ENCODE results near the gene C6orf136. TPM values are rescaled to one million over a fixed set of nuclear protein-coding genes. Genes with fewer than 3 reads are reported as not detected.
"Not testable (repeated sequence)": the region's sequence is repeated elsewhere in the genome, so short reads cannot be mapped to it uniquely, and the experiment has no call there.

Gene C6orf136
- total and polyA plus RNA-seq, 5 donors = 37.9 to 53.0 (median 46.3) TPM

DNA sequence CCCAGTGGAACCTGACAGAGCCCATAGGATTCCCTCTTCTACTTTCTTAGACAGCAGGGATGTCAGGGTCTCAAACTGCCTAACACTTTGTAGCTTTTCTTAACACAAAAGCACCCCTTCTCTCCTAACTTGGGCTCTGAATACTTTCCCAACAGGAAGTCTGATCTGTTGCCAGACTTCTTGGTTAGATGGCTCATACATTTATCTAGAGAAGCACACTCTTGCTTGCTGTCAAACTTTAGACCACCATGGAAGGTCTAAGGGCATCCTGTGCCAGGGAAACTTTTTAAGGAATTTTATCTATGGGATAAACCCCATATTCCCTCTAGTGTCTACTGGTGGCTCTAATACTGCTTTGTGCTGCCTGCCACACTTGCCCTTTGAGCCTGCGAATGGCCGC is 3.3 kb upstream of the C6orf136 start:
- Histone ChIP-seq H3K4me1 (ENCODE audit: control insufficient read depth, insufficient read depth, low read length) (no peaks in the 10 kb centered on the region), H3K4me3 (ENCODE audit: low read length) (no peak overlapping the region), H3K27ac (ENCODE audit: low read length) (no peak overlapping the region), H3K9me3 (ENCODE audit: control insufficient read depth, low read length) (no peaks in the 10 kb centered on the region), H3K27me3 (ENCODE audit: control insufficient read depth, insufficient read depth) (no peaks in the 10 kb centered on the region)
- DNase-seq (no peak), ATAC-seq (no peak)
- intact Hi-C loops (cut with DNase I) = no loop called here
- 100% methylated on average over 2 of the region's 2 CpGs for WGBS

- intact Hi-C loops (cut with DNase I) = no loop called here
- Histone ChIP-seq H3K27me3 (ENCODE audit: control insufficient read depth, insufficient read depth) (no peaks in the 10 kb centered on the region), H3K4me1 (ENCODE audit: control insufficient read depth, insufficient read depth, low read length) (no peaks in the 10 kb centered on the region), H3K4me3 (ENCODE audit: low read length) (no peak overlapping the region), H3K27ac (ENCODE audit: low read length) (no peak overlapping the region), H3K9me3 (ENCODE audit: control insufficient read depth, low read length) (no peaks in the 10 kb centered on the region)
- ATAC-seq (no peak), DNase-seq (no peak)
- WGBS = 82% methylated on average over 5 of the region's 5 CpGs
These were observed 2.2 kb upstream of the C6orf136 start for GRCh38 chr6:30644769-30645168.

DNA sequence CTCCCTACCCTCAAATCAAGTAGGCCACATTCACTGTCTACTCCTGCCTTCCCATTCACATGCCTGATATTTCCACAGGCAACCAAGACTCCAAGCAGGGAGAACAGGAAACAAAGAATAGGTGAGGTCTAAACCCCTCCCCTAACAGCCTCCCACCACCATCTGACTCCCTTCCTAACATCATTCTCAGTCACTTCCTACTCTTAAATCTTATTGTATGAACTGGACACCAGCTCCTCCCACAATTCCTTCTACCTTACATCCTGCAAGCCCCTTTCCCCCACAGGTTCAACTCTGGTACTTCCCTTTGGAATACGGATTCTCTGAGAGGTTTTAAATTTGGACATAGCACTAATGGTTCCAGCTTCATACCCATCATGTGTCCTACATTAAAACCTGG is 944 bp upstream of the C6orf136 start:
- H3K4me3 ChIP-seq (ENCODE audit: low read length) = no peak overlapping the region
- H3K27me3 ChIP-seq (ENCODE audit: control insufficient read depth, insufficient read depth) = no peaks in the 10 kb centered on the region
- 71% methylated on average over 1 of the region's 1 CpG for WGBS
- H3K4me1 ChIP-seq (ENCODE audit: control insufficient read depth, insufficient read depth, low read length) = no peaks in the 10 kb centered on the region
- ATAC-seq = no peak
- no peaks in the 10 kb centered on the region for H3K9me3 ChIP-seq (ENCODE audit: control insufficient read depth, low read length)
- H3K27ac ChIP-seq (ENCODE audit: low read length) = no peak overlapping the region
- intact Hi-C loops (cut with DNase I) = no loop called here
- DNase-seq = no peak

GRCh38 chr6:30647242-30648116 is 546 bp downstream of the C6orf136 start:
- H3K27ac ChIP-seq (ENCODE audit: low read length) = peak overlapping the region; percentile 81
- no peaks in the 10 kb centered on the region for H3K27me3 ChIP-seq (ENCODE audit: control insufficient read depth, insufficient read depth)
- WGBS = under 1% methylated on average over 78 of the region's 78 CpGs
- intact Hi-C loops (cut with DNase I) = no loop called here
- H3K4me1 ChIP-seq (ENCODE audit: control insufficient read depth, insufficient read depth, low read length) = no peaks in the 10 kb centered on the region
- peak overlapping the region; percentile 73 for H3K4me3 ChIP-seq (ENCODE audit: low read length)
- ATAC-seq (peak; percentile 86 to 87), DNase-seq (peak; percentile 79 to 91 (median 91))
- H3K9me3 ChIP-seq (ENCODE audit: control insufficient read depth, low read length) = no peaks in the 10 kb centered on the region

GRCh38 chr6:30651143-30651542 is 4.2 kb downstream of the C6orf136 start:
- Histone ChIP-seq H3K27me3 (ENCODE audit: control insufficient read depth, insufficient read depth) (no peaks in the 10 kb centered on the region), H3K9me3 (ENCODE audit: control insufficient read depth, low read length) (no peaks in the 10 kb centered on the region), H3K4me1 (ENCODE audit: control insufficient read depth, insufficient read depth, low read length) (no peaks in the 10 kb centered on the region), H3K4me3 (ENCODE audit: low read length) (no peak overlapping the region), H3K27ac (ENCODE audit: low read length) (no peak overlapping the region)
- no peak for DNase-seq
- no peak for ATAC-seq
- intact Hi-C loops (cut with DNase I) = no loop called here
- WGBS = 90% methylated on average over 12 of the region's 12 CpGs

GRCh38 chr6:30654798-30655742 is 8.1 kb downstream of the C6orf136 start:
- WGBS = 87% methylated on average over 19 of the region's 19 CpGs
- Histone ChIP-seq H3K27ac (ENCODE audit: low read length) (no peak overlapping the region), H3K4me1 (ENCODE audit: control insufficient read depth, insufficient read depth, low read length) (no peaks in the 10 kb centered on the region), H3K27me3 (ENCODE audit: control insufficient read depth, insufficient read depth) (no peaks in the 10 kb centered on the region), H3K4me3 (ENCODE audit: low read length) (no peak overlapping the region), H3K9me3 (ENCODE audit: control insufficient read depth, low read length) (no peaks in the 10 kb centered on the region)
- ATAC-seq = no peak
- no peak for DNase-seq
- intact Hi-C loops (cut with DNase I) = no loop called here

DNA sequence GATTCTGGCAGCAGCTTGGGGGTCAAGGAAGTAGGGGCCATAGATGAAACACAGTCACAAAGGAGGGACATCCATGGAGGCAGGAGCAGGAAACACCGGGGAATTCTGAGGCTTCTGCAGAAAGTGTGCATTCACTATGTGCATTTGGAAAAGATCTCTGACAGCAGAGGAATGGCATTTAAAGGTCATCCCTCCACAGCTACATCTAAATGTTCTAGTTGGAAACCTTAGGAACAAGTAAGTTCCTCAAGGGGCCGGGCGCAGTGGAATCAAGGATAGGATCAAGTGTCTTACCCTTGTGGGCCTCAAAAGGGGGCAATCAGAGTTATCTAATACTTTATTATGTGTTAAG is 8.8 kb downstream of the C6orf136 start:
- Histone ChIP-seq H3K9me3 (ENCODE audit: control insufficient read depth, low read length) (no peaks in the 10 kb centered on the region), H3K4me3 (ENCODE audit: low read length) (no peak overlapping the region), H3K4me1 (ENCODE audit: control insufficient read depth, insufficient read depth, low read length) (no peaks in the 10 kb centered on the region), H3K27me3 (ENCODE audit: control insufficient read depth, insufficient read depth) (no peaks in the 10 kb centered on the region), H3K27ac (ENCODE audit: low read length) (no peak overlapping the region)
- ATAC-seq (no peak), DNase-seq (no peak)
- intact Hi-C loops (cut with DNase I) = no loop called here
- WGBS = 95% methylated on average over 3 of the region's 3 CpGs

GRCh38 chr6:30656513-30656912 is 9.6 kb downstream of the C6orf136 start:
- ATAC-seq (no peak), DNase-seq (peak in 1 of 3 donors; percentile 60)
- no peak overlapping the region for H3K27ac ChIP-seq (ENCODE audit: low read length)
- H3K4me3 ChIP-seq (ENCODE audit: low read length) = no peak overlapping the region
- intact Hi-C loops (cut with DNase I) = no loop called here
- H3K27me3 ChIP-seq (ENCODE audit: control insufficient read depth, insufficient read depth) = no peaks in the 10 kb centered on the region
- WGBS = 69% methylated on average over 7 of the region's 7 CpGs
- H3K4me1 ChIP-seq (ENCODE audit: control insufficient read depth, insufficient read depth, low read length) = no peaks in the 10 kb centered on the region
- no peaks in the 10 kb centered on the region for H3K9me3 ChIP-seq (ENCODE audit: control insufficient read depth, low read length)

DNA sequence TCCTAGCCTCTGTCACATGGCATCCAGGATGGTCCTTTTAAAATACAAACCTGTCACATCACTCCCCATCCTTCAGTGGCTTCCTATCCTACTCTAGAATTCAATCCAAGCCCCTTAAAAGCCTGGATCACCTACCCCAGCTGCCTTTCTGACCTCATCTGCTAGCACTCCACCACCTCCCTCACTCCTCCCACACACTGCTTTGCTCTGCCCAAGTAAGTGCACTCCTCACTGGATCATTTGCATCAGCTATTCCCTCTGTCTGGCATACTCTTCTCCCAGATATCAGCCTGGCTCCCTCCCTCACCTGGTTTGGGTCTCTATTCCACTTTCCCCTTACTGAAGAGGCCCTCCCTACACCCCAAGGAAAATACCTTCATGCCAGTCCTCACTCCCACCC is 10.5 kb downstream of the C6orf136 start:
- no peaks in the 10 kb centered on the region for H3K27me3 ChIP-seq (ENCODE audit: control insufficient read depth, insufficient read depth)
- ATAC-seq (no peak), DNase-seq (no peak)
- no peak overlapping the region for H3K4me3 ChIP-seq (ENCODE audit: low read length)
- no peaks in the 10 kb centered on the region for H3K9me3 ChIP-seq (ENCODE audit: control insufficient read depth, low read length)
- H3K27ac ChIP-seq (ENCODE audit: low read length) = no peak overlapping the region
- no peaks in the 10 kb centered on the region for H3K4me1 ChIP-seq (ENCODE audit: control insufficient read depth, insufficient read depth, low read length)
- intact Hi-C loops (cut with DNase I) = no loop called here

DNA sequence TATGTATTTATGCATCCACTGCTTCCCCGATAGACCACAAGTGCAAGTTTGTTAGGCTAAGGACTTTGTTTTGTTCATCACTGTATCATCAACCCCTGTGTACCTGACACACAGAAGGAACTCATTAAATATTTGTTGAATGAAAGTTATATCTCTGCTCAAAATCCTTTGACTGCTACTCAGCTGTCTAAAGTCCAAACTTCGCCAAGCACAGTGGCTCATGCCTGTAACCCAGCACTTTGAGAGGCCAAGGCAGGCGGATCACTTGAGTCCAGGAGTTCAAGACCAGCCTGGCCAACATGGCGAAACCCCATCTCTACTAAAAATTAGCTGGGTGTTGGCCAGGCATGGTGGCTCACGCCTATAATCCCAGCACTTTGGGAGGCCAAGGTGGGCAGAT is 11.0 kb downstream of the C6orf136 start:
- H3K27me3 ChIP-seq (ENCODE audit: control insufficient read depth, insufficient read depth); H3K4me1 ChIP-seq (ENCODE audit: control insufficient read depth, insufficient read depth, low read length); H3K9me3 ChIP-seq (ENCODE audit: control insufficient read depth, low read length); DNase-seq; ATAC-seq; H3K4me3 ChIP-seq (ENCODE audit: low read length); H3K27ac ChIP-seq (ENCODE audit: low read length); intact Hi-C loops (cut with DNase I): not testable (repeated sequence)
- WGBS = 92% methylated on average over 5 of the region's 5 CpGs

Measured in right cardiac atrium (tissue), 5 donors.